H1 (cell line): Measurements from ENCODE around the gene TMEM39B. TPM values are rescaled to one million over a fixed set of nuclear protein-coding genes. Genes with fewer than 3 reads are reported as not detected.

Experiments used
- CTCF ChIA-PET: fragments of 300-600 bp; sonication (Branson Sonifier 250); formaldehyde crosslinking; loops from one replicate; lab custom pipeline; 2021; ENCODE audit not compliant: partially characterized antibody; lab: Charles Lee
- POLR2A ChIA-PET: fragments of 300-600 bp; sonication (Branson Sonifier 250); formaldehyde crosslinking; loops from one replicate; lab custom pipeline; 2021; ENCODE audit warnings: inconsistent platforms; ENCODE audit not compliant: partially characterized antibody; lab: Charles Lee
- DNase-seq, 2 experiments: peaks; one replicate each; pipeline versions ENCODE4 v3.0.0 to v3.0.0-alpha.2; 2010 to 2022; ENCODE audit warnings: low spot score in 2 of 2, low read depth in 1 of 2, mixed read lengths in 1 of 2
- FAIRE-seq: peaks from 2 replicates; lab custom pipeline; 2011; peaks lifted over from hg19 to GRCh38; lab: Jason Lieb, UNC
- H2AFZ ChIP-seq: 2 replicates; pipeline ENCODE4 v1.8.1; 2012; ENCODE audit warnings: low read length, inconsistent platforms
- H2AK5ac ChIP-seq: 2 replicates; pipeline ENCODE4 v1.6.1; 2013; ENCODE audit warnings: low read depth, low read length
- H2BK120ac ChIP-seq: replicated peaks from 2 replicates; pipeline ENCODE3; 2013; ENCODE audit warnings: low read depth, low read length, inconsistent platforms
- H2BK12ac ChIP-seq: 2 replicates; pipeline ENCODE4 v1.6.1; 2013; ENCODE audit warnings: low read depth, low read length
- H2BK15ac ChIP-seq: 2 replicates; pipeline ENCODE4 v1.6.1; 2013; ENCODE audit warnings: low read length
- H2BK20ac ChIP-seq: 2 replicates; pipeline ENCODE4 v1.6.1; 2013; ENCODE audit warnings: low read length
- H2BK5ac ChIP-seq: 2 replicates; pipeline ENCODE4 v1.6.1; 2013; ENCODE audit warnings: low read depth, low read length
- H3K14ac ChIP-seq: 2 replicates; pipeline ENCODE4 v1.6.1; 2013; ENCODE audit warnings: inconsistent platforms; ENCODE audit not compliant: insufficient read length
- H3K18ac ChIP-seq: 2 replicates; pipeline ENCODE4 v1.6.1; 2013; ENCODE audit warnings: low read length; ENCODE audit errors: extremely low read depth
- H3K23ac ChIP-seq: 2 replicates; pipeline ENCODE4 v1.6.1; 2013; ENCODE audit warnings: inconsistent platforms; ENCODE audit not compliant: insufficient read length
- H3K23me2 ChIP-seq: 2 replicates; pipeline ENCODE4 v1.6.1; 2013; ENCODE audit warnings: low read depth, low read length
- H3K27ac ChIP-seq: 2 replicates; pipeline ENCODE4 v1.6.1; 2011; ENCODE audit warnings: low read depth, low read length, inconsistent platforms
- H3K27me3 ChIP-seq, 4 experiments: replicated peaks in 1 of 4; 1 replicate in 1 of 4; 2 replicates in 3 of 4; pipeline versions ENCODE4 v1.6.1 to v1.8.1; 2011 to 2013; ENCODE audit warnings: low read length in 3 of 4, mild to moderate bottlenecking in 3 of 4, inconsistent platforms in 2 of 4, mixed read lengths in 2 of 4, moderate library complexity in 1 of 4; ENCODE audit not compliant: control insufficient read depth in 3 of 4, insufficient read depth in 3 of 4; ENCODE audit errors: extremely low read depth in 1 of 4
- H3K36me3 ChIP-seq, 4 experiments: 2 replicates each; pipeline versions ENCODE4 v1.6.1 to v1.8.1; 2011 to 2013; ENCODE audit warnings: mild to moderate bottlenecking in 4 of 4, low read length in 3 of 4, moderate library complexity in 2 of 4, control low read depth in 1 of 4, inconsistent platforms in 1 of 4; ENCODE audit not compliant: insufficient read depth in 4 of 4, control insufficient read depth in 2 of 4
- H3K4ac ChIP-seq: replicated peaks from 2 replicates; pipeline ENCODE3; 2013; ENCODE audit warnings: low read length, low read depth, mixed read lengths, inconsistent platforms; ENCODE audit not compliant: insufficient read length
- H3K4me1 ChIP-seq, 4 experiments: replicated peaks in 1 of 4; 1 replicate in 1 of 4; 2 replicates in 3 of 4; pipeline versions ENCODE4 v1.6.1 to v1.8.1; 2011 to 2013; ENCODE audit warnings: low read length in 3 of 4, inconsistent platforms in 2 of 4, mixed read lengths in 1 of 4; ENCODE audit not compliant: insufficient read depth in 4 of 4, control insufficient read depth in 3 of 4
- H3K4me2 ChIP-seq, 2 experiments: 2 replicates each; pipeline versions ENCODE4 v1.6.1 to v1.8.1; 2011 to 2013; ENCODE audit warnings: low read depth in 2 of 2, low read length in 2 of 2, control low read depth in 1 of 2, inconsistent platforms in 1 of 2, mild to moderate bottlenecking in 1 of 2; ENCODE audit not compliant: insufficient read depth in 1 of 2
- H3K4me3 ChIP-seq, 4 experiments: fragments of 200-600, 300-600 bp in 1 of 4; sonication (generic), shearing (Covaris generic), sonication (Bioruptor Twin) in 1 of 4; 2 replicates each; pipeline versions ENCODE4 v1.5.1 to v1.8.1; 2011 to 2016; ENCODE audit warnings: low read length in 4 of 4, low read depth in 3 of 4, control low read depth in 2 of 4, inconsistent platforms in 2 of 4, mild to moderate bottlenecking in 2 of 4, mixed read lengths in 1 of 4, moderate library complexity in 1 of 4; ENCODE audit not compliant: insufficient read depth in 2 of 4; ENCODE audit errors: extremely low read depth in 1 of 4
- H3K56ac ChIP-seq: replicated peaks from 2 replicates; pipeline ENCODE3; 2013; ENCODE audit warnings: low read depth, mild to moderate bottlenecking, mixed read lengths, low read length, inconsistent platforms; ENCODE audit not compliant: insufficient read length
- H3K79me1 ChIP-seq: 2 replicates; pipeline ENCODE4 v1.6.1; 2013; ENCODE audit warnings: low read depth, low read length, control low read depth
- H3K79me2 ChIP-seq, 2 experiments: 2 replicates each; pipeline versions ENCODE4 v1.6.1 to v1.8.1; 2012 to 2013; ENCODE audit warnings: low read length in 2 of 2, mild to moderate bottlenecking in 2 of 2, inconsistent platforms in 1 of 2; ENCODE audit not compliant: insufficient read depth in 2 of 2, control insufficient read depth in 1 of 2
- H3K9ac ChIP-seq, 4 experiments: replicated peaks in 1 of 4; 1 replicate in 1 of 4; 2 replicates in 3 of 4; pipeline versions ENCODE4 v1.6.1 to v1.8.1; 2011 to 2013; ENCODE audit warnings: low read depth in 3 of 4, low read length in 3 of 4, control low read depth in 2 of 4, mild to moderate bottlenecking in 2 of 4, moderate library complexity in 2 of 4, inconsistent platforms in 1 of 4; ENCODE audit errors: extremely low read depth in 1 of 4
- H3K9me3 ChIP-seq, 2 experiments: 2 replicates each; pipeline versions ENCODE4 v1.6.1 to v1.8.1; 2012 to 2013; ENCODE audit warnings: mild to moderate bottlenecking in 2 of 2, moderate library complexity in 2 of 2, control low read depth in 1 of 2, inconsistent platforms in 1 of 2, low read depth in 1 of 2, low read length in 1 of 2, mixed read lengths in 1 of 2; ENCODE audit not compliant: insufficient read depth in 2 of 2
- H4K20me1 ChIP-seq, 2 experiments: replicated peaks in 1 of 2; 2 replicates each; pipeline versions ENCODE3 to v1.8.1; 2011 to 2013; ENCODE audit warnings: inconsistent platforms in 2 of 2, low read length in 2 of 2, mild to moderate bottlenecking in 1 of 2; ENCODE audit not compliant: insufficient read depth in 2 of 2, control insufficient read depth in 1 of 2
- H4K5ac ChIP-seq: 2 replicates; pipeline ENCODE4 v1.6.1; 2013; ENCODE audit warnings: low read length, low read depth, mixed read lengths, inconsistent platforms; ENCODE audit not compliant: insufficient read length
- H4K8ac ChIP-seq: 2 replicates; pipeline ENCODE4 v1.8.0; 2013; ENCODE audit warnings: mild to moderate bottlenecking, moderate library complexity, low read length, inconsistent platforms; ENCODE audit not compliant: insufficient read depth; ENCODE audit errors: extremely low read depth
- H4K91ac ChIP-seq: replicated peaks from 2 replicates; pipeline ENCODE3; 2013; ENCODE audit warnings: low read length, mixed read lengths, inconsistent platforms; ENCODE audit not compliant: insufficient read length
- BACH1 ChIP-seq: IDR thresholded peaks from 2 replicates; pipeline ENCODE4 v1.6.1; 2012; ENCODE audit warnings: low read length, improper control_type of control experiment
- CTCF ChIP-seq, 3 experiments: IDR thresholded peaks; 1 replicate in 2 of 3; 2 replicates in 1 of 3; pipeline versions ENCODE4 v1.5.1 to v1.6.1; 2011; ENCODE audit warnings: low read length in 3 of 3, mild to moderate bottlenecking in 3 of 3, inconsistent platforms in 2 of 3, low read depth in 1 of 3, moderate library complexity in 1 of 3; ENCODE audit not compliant: insufficient read depth in 1 of 3; ENCODE audit errors: control extremely low read depth in 1 of 3
- HDAC6 ChIP-seq: IDR thresholded peaks from one replicate; pipeline ENCODE4 v1.7.1; 2012; ENCODE audit warnings: low read depth, mild to moderate bottlenecking, inconsistent platforms, low read length, moderate library complexity
- RAD21 ChIP-seq, 2 experiments: IDR thresholded peaks in 1 of 2; conservative IDR thresholded peaks in 1 of 2; 2 replicates each; pipeline ENCODE4 v1.6.1; 2011; ENCODE audit warnings: low read depth in 2 of 2, low read length in 2 of 2, improper control_type of control experiment in 1 of 2, inconsistent platforms in 1 of 2, mild to moderate bottlenecking in 1 of 2, moderate library complexity in 1 of 2
- SUZ12 ChIP-seq: fragments of 200-600 bp; sonication (generic); IDR thresholded peaks from 2 replicates; pipeline ENCODE4 v1.6.1; 2012; ENCODE audit warnings: mild to moderate bottlenecking, inconsistent platforms, low read length, moderate library complexity, mixed read lengths
- TCF12 ChIP-seq: IDR thresholded peaks from 2 replicates; pipeline ENCODE4 v1.6.1; 2011; ENCODE audit warnings: low read depth, mild to moderate bottlenecking, low read length
- ZNF274 ChIP-seq: IDR thresholded peaks from 2 replicates; pipeline ENCODE4 v1.7.0; 2012; ENCODE audit warnings: low read length, borderline replicate concordance; ENCODE audit errors: extremely low read depth
- WGBS, 2 experiments: shearing (Covaris generic) in 1 of 2; methylation state at CpG; one replicate each; pipeline versions ENCODE4 v1.1.6 to v1.1.7; 2013 to 2015; ENCODE audit warnings: low lambda C conversion rate in 2 of 2, mixed read lengths in 2 of 2, inconsistent platforms in 1 of 2, low coverage in 1 of 2, missing lambda C conversion rate in 1 of 2; ENCODE audit not compliant: insufficient replicate concordance in 2 of 2, insufficient coverage in 1 of 2, insufficient read length in 1 of 2; ENCODE audit errors: extremely low coverage in 1 of 2, missing lambda C conversion rate in 1 of 2; 5-methylcytosine and 5-hydroxymethylcytosine counted together
- polyA plus RNA-seq, 7 experiments: library from polyadenylated mRNA; depleted of rRNA in 3 of 7; stranded (reverse) in 5 of 7; unstranded in 2 of 7; fragments of >200 nt in 5 of 7; fragments of 200-250 nt in 2 of 7; gene quantifications; 1 replicate in 5 of 7; 2 replicates in 1 of 7; 4 replicates in 1 of 7; pipeline versions ENCODE4 v1.2.1 to v1.2.3, GENCODE V29; 2011 to 2013; ENCODE audit warnings: missing spikeins in 2 of 7, mixed read lengths in 2 of 7
- total RNA-seq: library from RNA; stranded (reverse); fragmentation: NEBNext Ultra II Directional; extraction: Animal tissue kit (Norgen Biotek cat#: 25700); gene quantifications from 2 replicates; pipeline ENCODE4 v1.2.1, GENCODE V29; 2021

Gene TMEM39B
- total and polyA plus RNA-seq, 2 of the 8 experiments (the other 6 are each of a cell fraction or from before 2014, with no cell fraction given) = 25.3 to 32.7 TPM

- Histone ChIP-seq H3K27me3 (no peaks in the 10 kb centered on the region), H4K8ac (no peak overlapping the region)
- no peak for TF ChIP-seq HDAC6
- TF ChIP-seq TCF12 = no peak
- peak in 1 of 3 experiments; percentile 22; a peak in 2 of 4 replicates for TF ChIP-seq CTCF (IDR thresholded peaks at IDR 0.05; ENCODE audit: control extremely low read depth in 1 of 3, insufficient read depth in 1 of 3, low read depth in 1 of 3, low read length in 3 of 3)
- no peak for TF ChIP-seq ZNF274
- TF ChIP-seq RAD21 (IDR thresholded peaks at IDR 0.05 in 1 of 2, conservative IDR thresholded peaks at IDR 0.05 in 1 of 2; ENCODE audit: low read depth in 2 of 2, low read length in 2 of 2) = no peak
- TF ChIP-seq SUZ12 = no peak
- no peak for TF ChIP-seq BACH1
- TF ChIP-seq, all 59 proteins: peak for 1
- POLR2A ChIA-PET = interaction anchor here (0.6 to 2.2 kb wide), 9 partner anchors 9 to 204 kb away, joined by 3 to 7 read pairs (median 3); partner anchors contain the start of genes KPNA6 and TXLNA
- Histone ChIP-seq H2BK5ac (no peak overlapping the region), H3K27ac (no peak overlapping the region), H2BK12ac (no peak overlapping the region), H2AFZ (no peak overlapping the region), H3K18ac (no peak overlapping the region), H3K4ac (no peak overlapping the region), H2BK20ac (no peak overlapping the region), H4K91ac (no peak overlapping the region), H2BK120ac (no peak overlapping the region), H3K23ac (no peak overlapping the region), H3K4me2 (no peak overlapping the region), H2AK5ac (no peak overlapping the region), H3K9me3 (no peaks in the 10 kb centered on the region), H3K23me2 (no peaks in the 10 kb centered on the region), H4K20me1 (peaks cover 0 to 2% of the 10 kb centered on the region in 2 experiments), H3K36me3 (no peaks in the 10 kb centered on the region), H3K79me1 (no peaks in the 10 kb centered on the region; the same call in 1 of the 2 replicates), H3K9ac (no peak overlapping the region), H3K56ac (no peak overlapping the region), H3K14ac (no peak overlapping the region), H3K4me1 (peaks cover 0 to 3% (median 0%) of the 10 kb centered on the region in 4 experiments; a peak in 3 of 7 replicates), H3K79me2 (peaks cover 0 to 62% of the 10 kb centered on the region in 2 experiments; a peak in 3 of 4 replicates), H2BK15ac (no peak overlapping the region), H3K4me3 (no peak overlapping the region), H4K5ac (no peak overlapping the region)
- DNase-seq = no peak
- 74% methylated on average over 4 of the region's 4 CpGs; no CpG with 5 or more reads in 1 of the 2 experiments for WGBS, 2 experiments
- peak; percentile 66 for FAIRE-seq
- CTCF ChIA-PET = interaction anchor here (0.8 to 2.3 kb wide), 11 partner anchors 10 to 88 kb away, joined by 3 to 8 read pairs (median 4); no protein-coding TSS in a partner anchor
These were observed 54.9 kb downstream of the TMEM39B start for GRCh38 chr1:32127409-32128198.
